Activated CD4-positive, alpha-beta T cell treated with anti-CD3 and anti-CD28 coated beads, Interleukin-2, amount 10 ng/mL, durations not matched to agents 24 days and 14 days (primary cell): ENCODE data around the gene KDELR1. TPM values are rescaled to one million over a fixed set of nuclear protein-coding genes. Genes with fewer than 3 reads are reported as not detected.
"Not testable (repeated sequence)": the region's sequence is repeated elsewhere in the genome, so short reads cannot be mapped to it uniquely, and the experiment has no call there.

ENCODE experiments used
- DNase-seq: peaks from one replicate; pipeline ENCODE4 v3.0.0; 2022
- H3K27ac Mint-ChIP-seq: one replicate; pipeline ENCODE4 v1.8.0; 2022; ENCODE audit warnings: mild to moderate bottlenecking, mixed read lengths
- H3K27me3 Mint-ChIP-seq: one replicate; pipeline ENCODE4 v1.8.0; 2022; ENCODE audit warnings: mixed read lengths
- H3K36me3 Mint-ChIP-seq: one replicate; pipeline ENCODE4 v1.8.0; 2022; ENCODE audit warnings: low read depth, mild to moderate bottlenecking, mixed read lengths
- H3K4me1 Mint-ChIP-seq: one replicate; pipeline ENCODE4 v1.8.0; 2021; ENCODE audit warnings: mixed read lengths
- H3K4me3 Mint-ChIP-seq: one replicate; pipeline ENCODE4 v1.8.0; 2022; ENCODE audit warnings: mild to moderate bottlenecking, moderate library complexity, mixed read lengths
- H3K9me3 Mint-ChIP-seq: one replicate; pipeline ENCODE4 v1.8.0; 2021; ENCODE audit warnings: mixed read lengths
- intact Hi-C: fragments of 100-400 bp; cut with micrococcal nuclease; formaldehyde crosslinking; loops from one replicate; pipeline ENCODE4 v1.15.1; 2023
- total RNA-seq: library from RNA; stranded (reverse); gene quantifications from 2 replicates; pipeline ENCODE4 v1.2.3, GENCODE V29; 2022

The KDELR1 gene
- total RNA-seq, 1 donor from 2014 or later: 77.7 TPM

GRCh38 chr19:48394331-48395169 lies 3.2 kb upstream of the KDELR1 start:
- Mint-ChIP-seq H3K27ac (no peak overlapping the region), H3K27me3 (peaks cover 47% of the 10 kb centered on the region), H3K4me1 (peaks cover 33% of the 10 kb centered on the region), H3K9me3 (peaks cover 2% of the 10 kb centered on the region), H3K4me3 (peak overlapping the region; percentile 42), H3K36me3 (peaks cover 7% of the 10 kb centered on the region)
- DNase-seq: no peak
- intact Hi-C loops: loop anchor here (5.0 kb wide), 1 partner anchor 98 kb away; no protein-coding TSS in a partner anchor

DNA sequence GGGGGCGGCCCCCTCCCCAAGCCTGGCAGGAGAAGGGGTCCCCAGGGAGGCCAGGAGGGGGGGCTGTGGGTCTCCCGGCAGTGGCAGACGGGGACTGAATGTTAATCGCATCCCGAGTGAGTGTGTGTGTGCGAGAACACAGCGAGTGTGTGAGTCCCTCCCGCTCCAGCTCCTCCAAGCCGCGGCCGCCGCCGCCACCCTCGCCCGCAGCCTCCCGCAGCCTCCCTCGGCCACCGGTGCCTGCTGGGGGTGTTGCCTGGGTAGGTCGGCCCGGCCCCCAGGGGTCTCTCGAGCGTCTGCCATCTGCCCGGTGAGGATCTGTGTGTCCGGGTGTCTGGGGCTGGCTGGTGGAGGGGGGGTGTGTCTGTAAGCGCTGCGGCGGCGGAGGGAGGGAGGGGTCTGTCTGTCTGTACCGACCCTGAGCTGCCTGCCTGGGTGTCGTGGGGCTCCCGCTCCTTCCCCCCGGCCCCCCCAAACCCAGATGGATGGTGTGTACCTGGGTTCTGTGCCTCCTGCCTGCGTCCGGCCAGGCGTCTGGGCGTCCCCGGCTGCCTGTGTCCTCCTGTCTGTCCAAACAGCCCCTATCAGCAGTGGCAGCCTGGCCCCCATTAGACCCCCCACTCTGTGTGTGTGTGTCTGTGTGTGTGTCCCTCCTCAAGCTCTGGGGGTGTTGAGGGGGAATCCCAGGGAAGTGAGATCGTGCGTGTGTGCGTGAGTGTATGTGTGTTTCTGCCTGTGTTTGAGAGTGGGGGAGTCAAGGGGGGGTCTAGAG lies 2.4 kb upstream of the KDELR1 start, which contains the start of gene GRIN2D:
TSS of gene GRIN2D (plus strand) at position 110 of the 772 bp plus-strand sequence. CDS start 4,725 bp downstream, outside the sequence.
- Mint-ChIP-seq H3K27me3 (peaks cover 47% of the 10 kb centered on the region), H3K4me3 (peak within 1 kb of the TSS; percentile 49), H3K36me3 (peaks cover 9% of the 10 kb centered on the region), H3K27ac (no peak within 1 kb of the TSS), H3K4me1 (peaks cover 27% of the 10 kb centered on the region), H3K9me3 (no peaks in the 10 kb centered on the region)
- peak; percentile 74 for DNase-seq
- intact Hi-C loops: loop anchor here (5.0 kb wide), 1 partner anchor 99 kb away; no protein-coding TSS in a partner anchor

GRCh38 chr19:48392860-48393558 lies 1.7 kb upstream of the KDELR1 start:
- peak overlapping the region; percentile 49 for H3K4me3 Mint-ChIP-seq
- H3K36me3 Mint-ChIP-seq: peaks cover 16% of the 10 kb centered on the region
- H3K4me1 Mint-ChIP-seq: peaks cover 30% of the 10 kb centered on the region
- intact Hi-C loops: loop anchor here (5.0 kb wide), 1 partner anchor 99 kb away; no protein-coding TSS in a partner anchor
- H3K27me3 Mint-ChIP-seq: peaks cover 46% of the 10 kb centered on the region
- no peak overlapping the region for H3K27ac Mint-ChIP-seq
- DNase-seq: no peak
- H3K9me3 Mint-ChIP-seq: no peaks in the 10 kb centered on the region

GRCh38 chr19:48392006-48392344 lies 624 bp upstream of the KDELR1 start:
- Mint-ChIP-seq H3K4me3 (peak overlapping the region; percentile 96), H3K4me1 (peaks cover 20% of the 10 kb centered on the region), H3K36me3 (peaks cover 17% of the 10 kb centered on the region), H3K27me3 (peaks cover 36% of the 10 kb centered on the region)
- not testable (repeated sequence) for H3K27ac Mint-ChIP-seq, H3K9me3 Mint-ChIP-seq, DNase-seq
- intact Hi-C loops: loop anchor here (5.0 kb wide), 1 partner anchor 100 kb away; no protein-coding TSS in a partner anchor

DNA sequence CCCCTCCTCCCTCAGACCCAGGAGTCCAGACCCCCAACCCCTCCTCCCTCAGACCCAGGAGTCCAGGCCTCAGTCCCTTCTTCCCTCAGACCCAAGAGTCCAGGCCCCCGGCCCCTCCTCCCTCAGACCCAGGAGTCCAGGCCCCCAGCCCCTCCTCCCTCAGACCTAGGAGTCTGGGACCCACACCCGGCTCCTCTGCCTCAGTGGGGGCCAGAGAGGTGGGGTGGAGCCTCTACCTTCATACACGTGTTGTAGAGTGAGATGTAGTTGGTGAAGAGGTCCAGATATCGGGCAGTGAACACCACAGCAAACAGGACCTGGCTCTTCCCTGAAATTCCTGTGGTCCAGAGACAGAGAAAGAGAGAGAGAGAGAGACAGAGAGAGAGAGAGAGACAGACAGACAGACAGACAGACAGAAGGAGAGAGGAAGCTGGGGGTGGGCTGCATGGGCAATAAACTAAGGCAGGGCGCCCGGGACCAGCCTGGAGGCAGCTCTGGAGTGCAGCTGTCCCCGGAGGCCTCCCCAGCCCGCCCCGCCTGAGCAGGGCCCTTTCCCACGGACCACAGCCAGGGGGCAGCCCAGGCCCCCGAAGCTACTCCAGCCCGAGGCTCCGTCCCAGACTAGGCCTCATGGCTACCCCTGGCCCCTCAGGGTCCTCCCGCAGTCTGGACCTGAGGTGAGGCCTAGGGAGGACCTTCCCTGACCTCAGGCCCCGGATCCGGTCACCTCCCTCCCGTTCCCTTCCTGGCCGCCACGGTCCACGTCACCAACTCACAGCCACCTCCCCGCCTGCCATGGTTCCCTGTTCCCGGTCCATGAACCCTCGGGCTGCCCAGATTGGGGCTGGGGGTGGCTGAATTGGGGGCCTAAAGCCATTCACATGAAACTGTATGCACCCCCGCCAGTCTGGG lies 907 bp downstream of the KDELR1 start:
- peaks cover 26% of the 10 kb centered on the region for H3K27me3 Mint-ChIP-seq
- H3K4me1 Mint-ChIP-seq: peaks cover 17% of the 10 kb centered on the region
- no peaks in the 10 kb centered on the region for H3K9me3 Mint-ChIP-seq
- peak overlapping the region; percentile 97 for H3K27ac Mint-ChIP-seq
- peak overlapping the region; percentile 96 for H3K4me3 Mint-ChIP-seq
- peak; percentile 89 for DNase-seq
- intact Hi-C loops: loop anchor here (1.0 to 5.0 kb wide), 5 partner anchors 9 to 102 kb away; partner anchors contain the start of genes CYTH2, GRWD1 and TMEM143
- peaks cover 22% of the 10 kb centered on the region for H3K36me3 Mint-ChIP-seq

DNA sequence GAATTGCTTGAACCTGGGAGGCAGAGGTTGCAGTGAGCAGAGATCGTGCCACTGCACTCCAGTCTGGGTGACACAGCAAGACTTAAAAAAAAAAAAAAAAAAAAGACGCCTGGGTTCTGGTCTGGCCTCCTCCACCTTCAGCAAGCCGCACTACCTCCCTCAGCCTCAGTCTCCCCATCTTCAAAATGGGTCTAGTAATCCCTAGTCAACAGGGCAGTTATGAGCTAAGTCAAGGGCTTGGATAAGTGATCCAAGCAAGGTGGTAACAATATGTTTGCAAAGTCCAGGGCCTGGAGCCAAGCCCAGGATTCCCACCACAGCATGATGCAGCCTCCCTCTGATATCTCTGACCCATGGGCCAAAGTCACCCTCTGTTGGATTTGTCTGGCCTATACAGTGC lies 4.4 kb downstream of the KDELR1 start:
- Mint-ChIP-seq H3K27ac (no peak overlapping the region), H3K36me3 (peaks cover 46% of the 10 kb centered on the region), H3K4me1 (peaks cover 12% of the 10 kb centered on the region), H3K9me3 (no peaks in the 10 kb centered on the region), H3K27me3 (peaks cover 3% of the 10 kb centered on the region), H3K4me3 (no peak overlapping the region)
- no peak for DNase-seq
- intact Hi-C loops: no loop called here

DNA sequence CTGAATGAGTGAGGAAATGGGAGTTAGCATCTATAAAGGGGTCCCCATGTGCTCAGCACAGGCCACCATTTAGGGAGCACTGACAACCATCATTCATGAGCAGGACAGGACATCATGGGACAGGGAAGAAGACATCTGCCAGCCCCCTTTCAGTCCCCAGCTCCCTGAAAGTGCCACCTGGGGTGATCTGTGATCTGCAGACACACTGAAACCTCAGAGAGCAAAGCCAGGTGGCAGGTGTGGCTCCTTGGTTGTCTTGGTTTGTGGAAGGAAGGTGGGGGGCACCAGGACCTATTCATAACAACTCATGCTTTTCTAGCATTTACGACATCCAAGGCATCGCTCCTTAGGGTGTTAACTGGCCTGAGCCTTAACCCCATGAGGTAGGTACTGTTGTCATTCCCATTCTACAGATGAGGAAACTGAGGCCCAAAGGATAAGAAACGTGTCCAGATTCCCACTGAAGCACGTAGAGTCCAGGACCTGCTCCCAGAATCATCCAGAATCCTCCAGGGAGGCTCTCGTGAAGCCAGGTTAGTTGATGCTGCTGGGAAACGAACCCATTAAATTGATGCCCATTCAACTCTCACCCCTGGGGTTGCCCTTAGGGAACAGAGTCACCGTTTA lies 5.8 kb downstream of the KDELR1 start:
- intact Hi-C loops: no loop called here
- Mint-ChIP-seq H3K4me1 (peaks cover 9% of the 10 kb centered on the region), H3K9me3 (no peaks in the 10 kb centered on the region), H3K36me3 (peaks cover 51% of the 10 kb centered on the region), H3K4me3 (no peak overlapping the region), H3K27ac (no peak overlapping the region), H3K27me3 (no peaks in the 10 kb centered on the region)
- no peak for DNase-seq

GRCh38 chr19:48382286-48382685 lies 9.1 kb downstream of the KDELR1 start:
- no peak for DNase-seq
- Mint-ChIP-seq H3K4me3 (no peak overlapping the region), H3K27me3 (no peaks in the 10 kb centered on the region), H3K4me1 (no peaks in the 10 kb centered on the region), H3K27ac (no peak overlapping the region), H3K9me3 (no peaks in the 10 kb centered on the region), H3K36me3 (peaks cover 36% of the 10 kb centered on the region)
- intact Hi-C loops: no loop called here

- Mint-ChIP-seq H3K9me3 (no peaks in the 10 kb centered on the region), H3K4me3 (no peak overlapping the region), H3K4me1 (no peaks in the 10 kb centered on the region), H3K27ac (no peak overlapping the region), H3K36me3 (peaks cover 31% of the 10 kb centered on the region), H3K27me3 (no peaks in the 10 kb centered on the region)
- no peak for DNase-seq
- intact Hi-C loops: no loop called here
These were observed 10.0 kb downstream of the KDELR1 start for GRCh38 chr19:48381178-48381950.

DNA sequence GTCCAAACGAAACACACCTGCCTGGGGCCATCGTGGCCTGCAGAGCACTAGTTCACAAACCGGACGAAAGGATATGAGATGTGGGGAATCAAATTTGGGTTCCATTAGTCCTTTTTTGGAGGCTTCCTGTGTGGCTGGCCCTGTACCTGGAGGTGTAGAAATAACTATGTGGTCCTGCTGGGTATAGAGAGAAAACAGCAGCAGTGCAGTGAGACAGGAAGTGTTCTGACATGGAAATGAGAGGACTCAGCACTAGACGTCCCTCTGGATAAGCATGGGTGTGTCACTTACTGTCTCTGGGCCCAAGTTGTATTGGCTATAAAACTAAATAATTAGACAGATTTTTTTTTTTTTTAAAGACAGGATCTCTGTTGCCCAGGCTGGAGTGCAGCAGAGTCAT lies 12.3 kb downstream of the KDELR1 start:
- Mint-ChIP-seq H3K36me3 (peaks cover 20% of the 10 kb centered on the region), H3K27me3 (no peaks in the 10 kb centered on the region), H3K9me3 (no peaks in the 10 kb centered on the region), H3K4me1 (no peaks in the 10 kb centered on the region), H3K4me3 (no peak overlapping the region), H3K27ac (peak overlapping the region; percentile 29)
- DNase-seq: no peak
- intact Hi-C loops: no loop called here

- Mint-ChIP-seq H3K36me3 (peaks cover 15% of the 10 kb centered on the region), H3K27me3 (no peaks in the 10 kb centered on the region), H3K4me3 (no peak overlapping the region), H3K27ac (no peak overlapping the region), H3K4me1 (no peaks in the 10 kb centered on the region), H3K9me3 (no peaks in the 10 kb centered on the region)
- intact Hi-C loops: no loop called here
- DNase-seq: no peak
These were observed 13.2 kb downstream of the KDELR1 start for GRCh38 chr19:48378194-48378570.

- intact Hi-C loops: no loop called here
- DNase-seq: no peak
- H3K27ac Mint-ChIP-seq: no peak overlapping the region
- H3K9me3 Mint-ChIP-seq: no peaks in the 10 kb centered on the region
- H3K4me1 Mint-ChIP-seq: no peaks in the 10 kb centered on the region
- H3K36me3 Mint-ChIP-seq: no peaks in the 10 kb centered on the region
- H3K27me3 Mint-ChIP-seq: no peaks in the 10 kb centered on the region
- no peak overlapping the region for H3K4me3 Mint-ChIP-seq
These were observed 17.8 kb downstream of the KDELR1 start for GRCh38 chr19:48373567-48373966.
